ENCODE data around the gene CAVIN3.
A peak's percentile ranks its signal among the peaks of the same experiment; 100 is the strongest.

Gene CAVIN3

DNA sequence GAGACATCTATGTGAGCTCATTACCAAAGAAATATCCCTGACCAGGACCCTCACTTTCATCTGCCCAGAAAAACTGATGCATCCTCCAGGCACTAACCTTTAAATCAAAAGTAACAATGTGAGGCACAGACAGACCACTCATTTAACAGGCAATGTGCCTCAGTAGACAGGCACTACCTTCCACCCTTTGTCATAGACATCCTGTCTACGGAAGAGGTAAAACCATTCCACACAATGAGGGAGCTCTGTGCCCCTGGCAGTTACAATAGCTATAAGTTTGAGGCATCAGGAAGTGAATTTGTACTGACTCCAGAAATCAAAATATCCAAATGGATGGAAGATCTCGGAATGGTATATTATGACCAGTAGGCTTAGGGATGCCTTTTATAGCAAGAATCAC lies 6.7 kb upstream of the CAVIN3 start:
- TF ChIP-seq, protein P1, sequence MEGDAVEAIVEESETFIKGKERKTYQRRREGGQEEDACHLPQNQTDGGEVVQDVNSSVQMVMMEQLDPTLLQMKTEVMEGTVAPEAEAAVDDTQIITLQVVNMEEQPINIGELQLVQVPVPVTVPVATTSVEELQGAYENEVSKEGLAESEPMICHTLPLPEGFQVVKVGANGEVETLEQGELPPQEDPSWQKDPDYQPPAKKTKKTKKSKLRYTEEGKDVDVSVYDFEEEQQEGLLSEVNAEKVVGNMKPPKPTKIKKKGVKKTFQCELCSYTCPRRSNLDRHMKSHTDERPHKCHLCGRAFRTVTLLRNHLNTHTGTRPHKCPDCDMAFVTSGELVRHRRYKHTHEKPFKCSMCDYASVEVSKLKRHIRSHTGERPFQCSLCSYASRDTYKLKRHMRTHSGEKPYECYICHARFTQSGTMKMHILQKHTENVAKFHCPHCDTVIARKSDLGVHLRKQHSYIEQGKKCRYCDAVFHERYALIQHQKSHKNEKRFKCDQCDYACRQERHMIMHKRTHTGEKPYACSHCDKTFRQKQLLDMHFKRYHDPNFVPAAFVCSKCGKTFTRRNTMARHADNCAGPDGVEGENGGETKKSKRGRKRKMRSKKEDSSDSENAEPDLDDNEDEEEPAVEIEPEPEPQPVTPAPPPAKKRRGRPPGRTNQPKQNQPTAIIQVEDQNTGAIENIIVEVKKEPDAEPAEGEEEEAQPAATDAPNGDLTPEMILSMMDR (conservative IDR thresholded peaks at IDR 0.05; ENCODE audit: low read depth, low read length): no peak
- H3K4me3 ChIP-seq (ENCODE audit: low read length): no peak overlapping the region
- no peak for DNase-seq (ENCODE audit: low read depth)

DNA sequence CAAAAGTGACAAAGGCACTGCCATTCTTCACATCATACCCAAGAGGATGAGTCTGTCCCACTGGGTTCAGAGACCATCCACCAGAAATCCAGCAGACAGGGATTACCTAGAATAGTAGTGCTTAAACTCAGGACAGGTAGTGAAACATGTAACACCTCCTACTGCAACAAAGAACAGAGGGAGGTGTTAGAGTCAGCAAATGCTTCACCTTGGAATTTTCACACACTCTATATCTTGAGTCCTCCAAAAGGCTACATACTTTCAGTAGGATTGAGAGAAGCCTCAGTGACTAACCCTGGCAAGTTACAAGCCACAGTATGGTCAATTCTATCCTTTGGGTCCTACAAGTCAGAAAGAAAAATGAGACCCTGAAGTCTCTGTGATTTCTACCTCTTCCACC lies 6.0 kb upstream of the CAVIN3 start:
- DNase-seq (ENCODE audit: low read depth): no peak
- H3K4me3 ChIP-seq (ENCODE audit: low read length): no peak overlapping the region
- TF ChIP-seq, protein P1 (conservative IDR thresholded peaks at IDR 0.05; ENCODE audit: low read depth, low read length): no peak

DNA sequence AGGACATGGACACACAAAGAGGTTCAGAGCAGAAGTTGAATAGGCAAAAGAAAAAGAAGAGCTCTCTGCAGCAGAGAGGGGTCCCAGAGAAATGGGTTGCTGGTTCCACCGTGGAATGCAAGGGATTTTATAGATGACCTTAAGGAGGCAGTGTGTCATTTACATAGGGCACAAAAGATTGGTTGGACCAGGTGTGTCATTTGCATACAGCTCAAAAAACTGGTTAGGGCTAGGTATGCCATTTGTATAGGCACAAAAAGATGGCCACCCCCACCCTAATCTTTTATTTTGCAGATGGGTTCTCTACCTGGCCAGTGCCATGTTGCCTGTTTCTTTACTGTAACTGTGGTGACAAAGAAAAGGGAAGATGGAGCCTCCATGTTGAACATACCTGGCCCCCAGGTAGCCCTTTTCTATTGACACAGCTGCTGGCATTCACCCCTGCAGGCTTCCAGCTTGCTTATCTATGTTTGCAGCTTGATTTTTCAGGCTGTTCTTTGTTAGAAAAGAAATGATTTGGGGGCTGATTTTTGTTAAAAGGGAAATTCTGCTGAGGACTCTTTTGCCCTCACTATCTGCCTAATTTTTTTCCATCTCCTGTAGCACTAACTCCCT lies 3.1 kb upstream of the CAVIN3 start:
- TF ChIP-seq, protein P1 (conservative IDR thresholded peaks at IDR 0.05; ENCODE audit: low read depth, low read length): no peak
- H3K4me3 ChIP-seq (ENCODE audit: low read length): no peak overlapping the region
- DNase-seq (ENCODE audit: low read depth): no peak

DNA sequence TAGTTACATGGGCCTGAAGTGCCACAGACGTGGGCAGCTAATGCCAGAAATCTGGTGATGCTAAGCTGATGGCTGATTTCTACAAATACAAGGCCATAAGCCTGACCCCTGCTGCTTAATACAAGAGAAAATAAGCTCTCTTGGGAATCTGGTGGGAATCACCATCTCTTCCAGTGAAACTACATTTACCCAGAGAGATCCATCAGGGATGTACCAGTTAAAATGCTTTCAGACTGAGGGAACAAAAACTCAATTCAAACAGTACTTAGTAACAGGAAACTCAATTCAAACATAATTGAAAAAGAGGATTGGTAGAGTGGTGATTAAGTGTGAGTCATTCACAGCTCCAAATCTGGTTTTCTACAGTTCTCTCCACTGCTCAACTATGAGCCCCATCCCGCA lies 1.7 kb upstream of the CAVIN3 start:
- no peak overlapping the region for H3K4me3 ChIP-seq (ENCODE audit: low read length)
- TF ChIP-seq, protein P1 (conservative IDR thresholded peaks at IDR 0.05; ENCODE audit: low read depth, low read length): no peak
- peak; percentile 55 for DNase-seq (ENCODE audit: low read depth)

DNA sequence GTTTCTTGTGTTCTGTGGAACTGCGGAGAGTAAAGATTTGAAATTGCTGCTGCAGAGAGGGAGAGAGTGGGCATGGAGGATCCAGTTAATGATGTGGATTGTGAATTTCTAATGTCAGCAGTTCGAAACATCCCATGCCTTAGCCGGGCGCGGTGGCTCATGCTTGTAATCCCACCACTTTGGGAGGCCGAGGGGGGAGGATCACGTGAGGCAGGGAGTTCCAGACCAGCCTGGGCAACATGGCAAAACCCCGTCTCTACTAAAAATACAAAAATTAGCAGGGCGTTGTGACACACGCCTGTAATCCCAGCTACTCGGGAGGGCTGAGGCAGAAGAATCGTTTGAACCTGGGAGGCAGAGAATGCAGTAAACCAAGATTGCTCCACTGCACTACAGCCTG lies 1.1 kb upstream of the CAVIN3 start:
- no peak for DNase-seq (ENCODE audit: low read depth)
- TF ChIP-seq, protein P1 (conservative IDR thresholded peaks at IDR 0.05; ENCODE audit: low read depth, low read length): no peak
- no peak overlapping the region for H3K4me3 ChIP-seq (ENCODE audit: low read length)

DNA sequence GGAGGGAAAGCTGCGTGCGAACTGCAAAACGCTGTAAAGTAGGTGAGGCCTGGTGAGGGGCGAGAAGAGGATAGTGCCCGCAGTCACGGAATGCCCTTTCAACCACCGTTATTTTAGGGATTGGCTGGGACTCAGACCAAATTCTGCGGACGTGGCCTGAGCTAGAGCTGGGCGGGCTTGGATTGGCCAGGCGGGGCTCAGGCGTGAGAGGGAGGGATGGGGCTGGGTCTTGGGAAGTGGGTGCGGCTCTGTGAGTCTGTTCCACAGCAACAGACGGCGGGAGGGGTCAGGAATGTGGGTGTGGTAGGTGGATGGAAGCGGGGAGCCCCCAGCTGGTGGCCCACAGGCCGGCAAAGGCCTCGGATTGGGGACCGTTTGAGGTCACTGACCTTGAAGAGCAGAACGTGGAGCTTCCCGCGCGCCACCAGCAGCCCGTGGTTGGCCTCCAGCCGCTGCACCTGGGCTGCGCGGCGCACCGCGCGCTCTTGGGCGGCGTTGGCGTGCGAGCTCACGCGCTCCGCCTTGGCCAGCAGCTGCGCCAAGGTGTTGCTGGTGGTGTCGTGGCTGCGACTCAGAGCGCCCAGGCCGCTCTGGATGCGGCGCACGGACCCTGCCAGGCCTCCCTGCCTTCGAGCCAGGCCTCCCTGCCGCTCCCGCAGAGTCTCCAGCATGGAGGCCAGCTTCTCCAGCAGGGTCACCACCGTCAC lies 444 bp downstream of the CAVIN3 start:
- H3K4me3 ChIP-seq (ENCODE audit: low read length): peak overlapping the region; percentile 47
- DNase-seq (ENCODE audit: low read depth): no peak
- TF ChIP-seq, protein P1 (conservative IDR thresholded peaks at IDR 0.05; ENCODE audit: low read depth, low read length): no peak

Data from retinal pigment epithelial cell (primary cell).